Epithelial cell of esophagus (primary cell): Measurements from ENCODE around the gene UGT1A7.
"Not testable (repeated sequence)": the region's sequence is repeated elsewhere in the genome, so short reads cannot be mapped to it uniquely, and the experiment has no call there.

ENCODE experiments used
- DNase-seq: peaks from one replicate; pipeline ENCODE4 v3.0.0; 2010; ENCODE audit warnings: low read depth
- H3K4me3 ChIP-seq: 2 replicates; pipeline ENCODE4 v1.5.1; 2011; ENCODE audit warnings: mild to moderate bottlenecking, low read length, control low read depth
- CTCF ChIP-seq: IDR thresholded peaks from 2 replicates; pipeline ENCODE4 v1.5.1; 2011; ENCODE audit warnings: low read depth, mild to moderate bottlenecking, low read length, control low read depth, inconsistent platforms; ENCODE audit not compliant: insufficient read depth; ENCODE audit errors: missing control alignments

UGT1A7 gene

GRCh38 chr2:233700028-233700635 is 18.4 kb downstream of the UGT1A7 start:
- TF ChIP-seq CTCF = no peak
- no peak overlapping the region for H3K4me3 ChIP-seq
- DNase-seq = no peak

GRCh38 chr2:233700842-233701241 is 19.1 kb downstream of the UGT1A7 start:
- not testable (repeated sequence) for H3K4me3 ChIP-seq

DNA sequence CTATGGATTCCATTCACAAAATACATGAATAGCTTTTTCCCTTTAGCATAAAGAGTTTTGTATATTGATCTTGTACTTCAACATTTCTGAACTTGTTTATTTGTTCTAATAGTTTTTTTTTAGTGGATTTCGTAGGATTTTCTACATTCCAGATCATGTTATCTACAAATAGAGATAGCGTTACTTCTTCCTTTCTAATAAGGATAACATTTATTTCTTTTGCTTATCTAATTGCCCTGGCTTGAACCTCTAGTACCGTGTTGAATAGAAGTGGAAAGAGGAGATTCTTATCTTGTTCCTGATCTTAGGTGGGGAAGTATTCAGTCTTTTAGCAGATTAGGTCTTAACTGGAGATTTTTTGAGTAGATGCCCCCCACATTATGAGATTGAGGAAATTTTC is 20.5 kb downstream of the UGT1A7 start:
- DNase-seq = no peak
- no peak overlapping the region for H3K4me3 ChIP-seq
- no peak for TF ChIP-seq CTCF

More at GRCh38 chr2:233700842-233701241, 19.1 kb downstream of the UGT1A7 start:
- not testable (repeated sequence) for DNase-seq

DNA sequence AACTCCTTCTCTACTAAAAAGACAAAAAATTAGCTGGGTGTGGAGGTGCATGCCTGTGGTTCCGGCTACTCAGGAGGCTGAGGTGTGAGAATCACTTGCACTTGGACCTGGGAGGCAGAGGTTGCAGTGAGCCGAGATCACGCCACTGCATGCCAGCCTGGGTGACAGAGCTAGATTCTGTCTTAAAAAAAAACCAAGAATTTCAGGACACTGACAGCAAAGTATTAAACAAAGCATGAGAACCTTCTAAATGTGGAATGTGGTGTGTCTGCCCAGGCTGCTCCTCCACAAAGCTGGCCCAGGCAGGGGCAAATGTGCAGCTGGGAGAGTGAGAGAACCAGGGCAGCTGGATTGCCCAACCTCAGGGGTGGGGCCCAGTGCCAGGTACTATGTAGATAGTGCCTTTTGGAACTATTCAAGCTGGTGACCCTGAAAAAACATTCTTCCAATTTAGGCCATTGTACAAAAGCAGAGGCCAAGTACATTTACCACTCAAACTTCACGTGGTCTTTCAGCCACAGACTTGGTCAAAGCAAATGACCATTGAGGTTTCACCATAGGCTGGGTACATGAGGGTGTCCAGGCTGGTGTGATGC is 24.3 kb downstream of the UGT1A7 start:
- DNase-seq = peak; percentile 73
- no peak for TF ChIP-seq CTCF
- no peak overlapping the region for H3K4me3 ChIP-seq

- TF ChIP-seq CTCF = no peak
- no peak overlapping the region for H3K4me3 ChIP-seq
- DNase-seq = peak; percentile 70
Measured at GRCh38 chr2:233706720-233707119, 25.0 kb downstream of the UGT1A7 start.

- DNase-seq = peak; percentile 54
- no peak overlapping the region for H3K4me3 ChIP-seq
Measured at GRCh38 chr2:233707940-233708644, 26.4 kb downstream of the UGT1A7 start.

More at GRCh38 chr2:233707940-233708644, 26.4 kb downstream of the UGT1A7 start:
- TF ChIP-seq CTCF = no peak
